Endothelial cell of umbilical vein (primary cell): ENCODE measurements around the gene SNX9.
"Not testable (repeated sequence)": the region's sequence is repeated elsewhere in the genome, so short reads cannot be mapped to it uniquely, and the experiment has no call there.

Source experiments
- CTCF ChIP-seq, 2 donors: IDR thresholded peaks; 1 replicate in 1 of 2; 2 replicates in 1 of 2; pipeline ENCODE4 v1.5.1; 2011; ENCODE audit warnings: low read length in 2 of 2, mild to moderate bottlenecking in 2 of 2, moderate library complexity in 2 of 2, control low read depth in 1 of 2, inconsistent platforms in 1 of 2, low read depth in 1 of 2; ENCODE audit not compliant: insufficient read depth in 1 of 2; ENCODE audit errors: extremely low read depth in 1 of 2
- GATA2 ChIP-seq: IDR thresholded peaks from 2 replicates; pipeline ENCODE4 v1.7.0; 2011; ENCODE audit warnings: low read depth, mild to moderate bottlenecking, moderate library complexity, mixed read lengths, low read length; ENCODE audit not compliant: insufficient read length, insufficient read depth
- JUN ChIP-seq: IDR thresholded peaks from 2 replicates; pipeline ENCODE4 v1.6.1; 2011; ENCODE audit warnings: borderline replicate concordance, low read depth; ENCODE audit not compliant: insufficient read length, insufficient read depth

- TF ChIP-seq CTCF (IDR thresholded peaks at IDR 0.05; ENCODE audit: extremely low read depth in 1 of 2, insufficient read depth in 1 of 2, low read depth in 1 of 2, low read length in 2 of 2); GATA2; JUN: not testable (repeated sequence)
Observed at GRCh38 chr6:157940375-157941036, 117.5 kb downstream of the SNX9 start.
